T-helper 17 cell (primary cell): ENCODE results near the gene CDKN2A. TPM values are rescaled to one million over a fixed set of nuclear protein-coding genes. Genes with fewer than 3 reads are reported as not detected.
A peak's percentile ranks its signal among the peaks of the same experiment; 100 is the strongest.

Experiments used
- ATAC-seq: fragments of 150-1000 bp; cut with Tn5 transposase; 2 replicates; pipeline ENCODE4 v1.10.0; 2021; ENCODE audit warnings: mild to moderate bottlenecking, moderate library complexity
- DNase-seq, 3 donors: peaks; one replicate each; pipeline versions ENCODE4 v3.0.0 to v3.0.0-alpha.2; 2020 to 2021
- H3K9me3 ChIP-seq: one replicate; pipeline ENCODE4 v1.7.0; 2013; ENCODE audit warnings: low read length, mild to moderate bottlenecking; ENCODE audit not compliant: control insufficient read depth, poor library complexity, severe bottlenecking
- H3K27ac Mint-ChIP-seq: one replicate; pipeline ENCODE4 v1.8.0; 2022; ENCODE audit warnings: mild to moderate bottlenecking, moderate library complexity, mixed read lengths
- H3K27me3 Mint-ChIP-seq: one replicate; pipeline ENCODE4 v1.8.0; 2022; ENCODE audit warnings: mixed read lengths
- H3K36me3 Mint-ChIP-seq: one replicate; pipeline ENCODE4 v1.8.0; 2022; ENCODE audit warnings: low read depth, mixed read lengths
- H3K4me1 Mint-ChIP-seq: one replicate; pipeline ENCODE4 v1.8.0; 2022; ENCODE audit warnings: mild to moderate bottlenecking, mixed read lengths
- H3K4me3 Mint-ChIP-seq: one replicate; pipeline ENCODE4 v1.8.0; 2022; ENCODE audit warnings: mild to moderate bottlenecking, moderate library complexity, mixed read lengths
- total RNA-seq, 4 donors: library from RNA in 2 of 4; stranded (reverse) in 2 of 4; gene quantifications; one replicate each; pipeline ENCODE4 v1.2.3 and lab custom pipeline; 2022 to 2026

CDKN2A gene
- total RNA-seq, 2 donors from 2014 or later = 4.9 to 5.7 TPM

GRCh38 chr9:21984101-21984500 is 10.1 kb downstream of the CDKN2A start:
- ATAC-seq (no peak), DNase-seq (no peak)
- H3K9me3 ChIP-seq = no peaks in the 10 kb centered on the region
- H3K36me3 Mint-ChIP-seq = no peaks in the 10 kb centered on the region
- H3K27me3 Mint-ChIP-seq = peaks cover 59% of the 10 kb centered on the region
- no peak overlapping the region for H3K27ac Mint-ChIP-seq
- peaks cover 6% of the 10 kb centered on the region for H3K4me1 Mint-ChIP-seq
- H3K4me3 Mint-ChIP-seq = no peak overlapping the region

DNA sequence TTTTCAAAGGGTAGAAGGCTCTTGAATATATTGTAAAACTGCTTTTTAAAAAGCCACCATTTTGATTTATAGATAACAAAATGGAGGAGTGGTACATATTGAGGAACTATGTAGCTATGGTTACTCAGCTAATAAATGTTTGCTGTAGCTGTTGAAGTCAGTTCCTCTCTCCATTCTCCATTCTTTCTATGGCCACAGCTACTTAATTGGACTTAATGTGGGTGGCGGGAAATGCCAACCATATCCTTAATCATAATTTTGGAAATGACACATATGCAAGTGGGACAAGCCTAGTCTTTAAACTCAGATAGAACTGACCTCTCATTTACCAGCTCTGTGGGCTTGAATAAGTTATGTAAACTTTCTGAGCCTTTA is 10.6 kb downstream of the CDKN2A start:
- DNase-seq (no peak), ATAC-seq (no peak)
- H3K4me1 Mint-ChIP-seq = peaks cover 6% of the 10 kb centered on the region
- H3K27ac Mint-ChIP-seq = no peak overlapping the region
- no peaks in the 10 kb centered on the region for H3K9me3 ChIP-seq
- peaks cover 61% of the 10 kb centered on the region for H3K27me3 Mint-ChIP-seq
- no peak overlapping the region for H3K4me3 Mint-ChIP-seq
- H3K36me3 Mint-ChIP-seq = no peaks in the 10 kb centered on the region

DNA sequence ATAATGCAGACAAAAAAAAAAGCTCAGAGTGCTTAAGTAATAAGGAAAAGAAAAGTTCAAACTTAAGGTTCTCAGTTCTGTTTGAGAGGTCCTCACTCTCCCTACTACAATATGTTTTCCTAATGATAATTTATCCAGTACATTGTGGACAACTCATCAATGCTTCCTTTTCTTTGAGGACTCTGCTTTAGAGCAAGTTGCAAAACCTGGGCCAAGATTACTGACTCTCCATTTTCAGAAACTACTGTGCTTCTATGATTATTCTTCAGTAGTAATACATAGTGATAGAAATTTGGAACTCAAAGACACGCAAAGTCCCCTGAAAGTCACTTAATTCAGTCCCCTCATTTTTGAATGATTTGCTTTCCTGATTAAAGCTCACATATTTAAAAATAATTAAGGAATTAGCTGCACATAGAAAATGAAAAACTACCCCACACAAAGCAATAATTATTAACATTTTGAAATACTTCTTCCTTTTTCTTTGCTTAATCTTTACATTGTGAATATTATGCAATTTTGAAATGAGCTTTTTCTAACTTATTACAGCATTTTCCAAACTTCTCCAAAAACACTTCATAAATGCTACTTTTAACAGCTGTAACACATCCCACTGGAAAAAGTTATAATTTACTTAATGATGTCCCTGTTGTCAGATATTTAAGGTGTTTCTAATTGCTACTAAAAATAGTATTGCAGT is 11.2 kb downstream of the CDKN2A start:
- DNase-seq = no peak
- Mint-ChIP-seq H3K36me3 (no peaks in the 10 kb centered on the region), H3K4me3 (no peak overlapping the region), H3K27ac (no peak overlapping the region), H3K4me1 (peaks cover 6% of the 10 kb centered on the region), H3K27me3 (peaks cover 63% of the 10 kb centered on the region)
- no peaks in the 10 kb centered on the region for H3K9me3 ChIP-seq
- no peak for ATAC-seq

- ATAC-seq (no peak), DNase-seq (no peak)
- peaks cover 5% of the 10 kb centered on the region for H3K4me1 Mint-ChIP-seq
- no peak overlapping the region for H3K4me3 Mint-ChIP-seq
- H3K27me3 Mint-ChIP-seq = peaks cover 64% of the 10 kb centered on the region
- no peaks in the 10 kb centered on the region for H3K9me3 ChIP-seq
- H3K36me3 Mint-ChIP-seq = no peaks in the 10 kb centered on the region
- H3K27ac Mint-ChIP-seq = no peak overlapping the region
These were observed 11.8 kb downstream of the CDKN2A start for GRCh38 chr9:21982391-21982790.

- peaks cover 16% of the 10 kb centered on the region for H3K4me1 Mint-ChIP-seq
These were observed 17.8 kb downstream of the CDKN2A start for GRCh38 chr9:21976334-21976875.

DNA sequence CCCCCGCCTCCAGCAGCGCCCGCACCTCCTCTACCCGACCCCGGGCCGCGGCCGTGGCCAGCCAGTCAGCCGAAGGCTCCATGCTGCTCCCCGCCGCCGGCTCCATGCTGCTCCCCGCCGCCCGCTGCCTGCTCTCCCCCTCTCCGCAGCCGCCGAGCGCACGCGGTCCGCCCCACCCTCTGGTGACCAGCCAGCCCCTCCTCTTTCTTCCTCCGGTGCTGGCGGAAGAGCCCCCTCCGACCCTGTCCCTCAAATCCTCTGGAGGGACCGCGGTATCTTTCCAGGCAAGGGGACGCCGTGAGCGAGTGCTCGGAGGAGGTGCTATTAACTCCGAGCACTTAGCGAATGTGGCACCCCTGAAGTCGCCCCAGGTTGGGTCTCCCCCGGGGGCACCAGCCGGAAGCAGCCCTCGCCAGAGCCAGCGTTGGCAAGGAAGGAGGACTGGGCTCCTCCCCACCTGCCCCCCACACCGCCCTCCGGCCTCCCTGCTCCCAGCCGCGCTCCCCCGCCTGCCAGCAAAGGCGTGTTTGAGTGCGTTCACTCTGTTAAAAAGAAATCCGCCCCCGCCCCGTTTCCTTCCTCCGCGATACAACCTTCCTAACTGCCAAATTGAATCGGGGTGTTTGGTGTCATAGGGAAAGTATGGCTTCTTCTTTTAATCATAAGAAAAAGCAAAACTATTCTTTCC is 19.3 kb downstream of the CDKN2A start:
- ATAC-seq = peak; percentile 69
- peaks cover 4% of the 10 kb centered on the region for H3K36me3 Mint-ChIP-seq
- DNase-seq = no peak
- peak overlapping the region; percentile 89 for H3K27ac Mint-ChIP-seq
- peaks cover 20% of the 10 kb centered on the region for H3K4me1 Mint-ChIP-seq
- H3K27me3 Mint-ChIP-seq = peaks cover 87% of the 10 kb centered on the region
- peak overlapping the region; percentile 90 for H3K4me3 Mint-ChIP-seq
- peaks cover 16% of the 10 kb centered on the region for H3K9me3 ChIP-seq

More at GRCh38 chr9:21976334-21976875, 17.8 kb downstream of the CDKN2A start:
- peak overlapping the region; percentile 45 for H3K4me3 Mint-ChIP-seq
- no peak for ATAC-seq
- no peak for DNase-seq
- H3K9me3 ChIP-seq = peaks cover 10% of the 10 kb centered on the region
- peak overlapping the region; percentile 74 for H3K27ac Mint-ChIP-seq
- peaks cover 2% of the 10 kb centered on the region for H3K36me3 Mint-ChIP-seq
- peaks cover 81% of the 10 kb centered on the region for H3K27me3 Mint-ChIP-seq

DNA sequence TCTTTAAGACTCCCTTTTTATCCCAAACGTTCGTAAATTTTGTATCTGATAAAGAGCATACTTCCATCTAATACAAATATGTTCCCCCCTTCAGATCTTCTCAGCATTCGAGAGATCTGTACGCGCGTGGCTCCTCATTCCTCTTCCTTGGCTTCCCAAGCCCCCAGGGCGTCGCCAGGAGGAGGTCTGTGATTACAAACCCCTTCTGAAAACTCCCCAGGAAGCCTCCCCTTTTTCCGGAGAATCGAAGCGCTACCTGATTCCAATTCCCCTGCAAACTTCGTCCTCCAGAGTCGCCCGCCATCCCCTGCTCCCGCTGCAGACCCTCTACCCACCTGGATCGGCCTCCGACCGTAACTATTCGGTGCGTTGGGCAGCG is 19.9 kb downstream of the CDKN2A start:
- H3K9me3 ChIP-seq = peaks cover 19% of the 10 kb centered on the region
- peaks cover 4% of the 10 kb centered on the region for H3K36me3 Mint-ChIP-seq
- H3K27ac Mint-ChIP-seq = peak overlapping the region; percentile 89
- DNase-seq = no peak
- peaks cover 20% of the 10 kb centered on the region for H3K4me1 Mint-ChIP-seq
- no peak for ATAC-seq
- H3K4me3 Mint-ChIP-seq = peak overlapping the region; percentile 90
- peaks cover 84% of the 10 kb centered on the region for H3K27me3 Mint-ChIP-seq

- ATAC-seq = no peak
- no peak for DNase-seq
- Mint-ChIP-seq H3K27ac (no peak overlapping the region), H3K36me3 (peaks cover 7% of the 10 kb centered on the region), H3K27me3 (peaks cover 81% of the 10 kb centered on the region), H3K4me3 (no peak overlapping the region), H3K4me1 (peaks cover 25% of the 10 kb centered on the region)
- peaks cover 37% of the 10 kb centered on the region for H3K9me3 ChIP-seq
These were observed 21.8 kb downstream of the CDKN2A start for GRCh38 chr9:21972361-21972760.

DNA sequence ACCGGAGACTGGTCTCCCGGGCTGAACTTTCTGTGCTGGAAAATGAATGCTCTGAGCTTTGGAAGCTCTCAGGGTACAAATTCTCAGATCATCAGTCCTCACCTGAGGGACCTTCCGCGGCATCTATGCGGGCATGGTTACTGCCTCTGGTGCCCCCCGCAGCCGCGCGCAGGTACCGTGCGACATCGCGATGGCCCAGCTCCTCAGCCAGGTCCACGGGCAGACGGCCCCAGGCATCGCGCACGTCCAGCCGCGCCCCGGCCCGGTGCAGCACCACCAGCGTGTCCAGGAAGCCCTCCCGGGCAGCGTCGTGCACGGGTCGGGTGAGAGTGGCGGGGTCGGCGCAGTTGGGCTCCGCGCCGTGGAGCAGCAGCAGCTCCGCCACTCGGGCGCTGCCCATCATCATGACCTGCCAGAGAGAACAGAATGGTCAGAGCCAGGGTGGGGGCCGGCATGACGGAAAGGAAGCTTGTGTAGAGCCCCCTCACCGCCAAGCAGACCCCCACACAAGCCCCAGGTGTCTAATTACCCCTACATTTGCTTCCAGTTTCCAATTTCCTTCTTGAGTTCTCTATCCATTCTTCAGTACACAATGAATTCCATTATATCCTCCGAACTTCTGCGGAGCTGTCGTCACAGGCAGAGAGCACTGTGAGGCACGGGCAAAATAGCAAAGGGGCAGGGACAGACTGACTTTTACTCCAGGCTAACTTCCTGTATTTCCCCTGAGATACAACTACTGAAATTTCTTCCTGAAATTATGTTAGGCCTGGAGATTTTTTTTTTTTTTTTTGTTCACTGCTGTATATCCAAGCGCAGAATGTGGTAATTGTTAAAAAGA is 23.2 kb downstream of the CDKN2A start:
- Mint-ChIP-seq H3K36me3 (peaks cover 10% of the 10 kb centered on the region), H3K27me3 (peaks cover 83% of the 10 kb centered on the region), H3K27ac (peak overlapping the region; percentile 32), H3K4me3 (peak overlapping the region; percentile 3), H3K4me1 (peaks cover 26% of the 10 kb centered on the region)
- no peak for ATAC-seq
- H3K9me3 ChIP-seq = peaks cover 42% of the 10 kb centered on the region
- DNase-seq = no peak

DNA sequence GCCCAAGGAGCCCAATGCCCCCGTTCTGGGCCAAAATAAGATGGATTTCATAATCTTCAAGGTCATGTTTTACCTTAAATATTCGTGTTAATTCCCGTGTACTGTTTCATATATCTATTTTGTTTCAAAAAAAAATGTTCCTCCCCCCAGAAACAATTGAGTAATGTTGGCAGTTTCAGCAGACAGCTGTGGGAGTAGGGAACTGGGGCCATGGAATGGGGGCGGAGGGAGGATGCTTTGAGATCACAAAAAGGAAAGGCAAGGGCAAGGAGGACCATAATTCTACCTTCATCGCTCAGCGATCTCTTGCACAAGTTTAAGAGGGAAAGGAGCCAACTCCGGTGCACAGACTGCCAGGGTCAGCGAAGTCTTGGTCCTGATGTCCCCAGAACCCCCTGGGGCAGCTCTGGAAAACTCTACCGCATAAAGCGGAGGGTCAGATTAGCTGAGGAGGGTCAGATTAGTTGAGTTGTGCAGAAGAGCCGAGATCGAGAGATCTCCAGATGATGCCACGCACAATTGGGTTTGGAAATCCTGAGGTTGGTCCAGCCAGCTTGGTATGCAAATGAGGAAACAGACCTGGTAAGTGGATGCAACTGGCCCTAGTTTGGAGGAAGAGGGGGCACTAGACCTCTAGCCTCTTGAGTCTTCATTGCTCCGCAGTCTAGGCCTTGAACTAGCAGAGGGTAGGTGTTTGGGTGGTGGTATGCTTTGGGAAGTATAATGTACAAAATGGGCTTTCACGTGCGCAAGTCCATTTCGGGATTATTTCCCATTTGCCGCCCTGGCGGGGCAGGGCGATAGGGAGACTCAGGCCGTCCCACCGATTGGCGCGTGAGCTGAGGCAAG is 24.0 kb downstream of the CDKN2A start:
- Mint-ChIP-seq H3K27me3 (peaks cover 83% of the 10 kb centered on the region), H3K4me3 (no peak overlapping the region)
- peaks cover 42% of the 10 kb centered on the region for H3K9me3 ChIP-seq

GRCh38 chr9:21969011-21969940 is 24.9 kb downstream of the CDKN2A start:
- H3K27me3 Mint-ChIP-seq = peaks cover 83% of the 10 kb centered on the region
- H3K27ac Mint-ChIP-seq = peak overlapping the region; percentile 79
- peaks cover 11% of the 10 kb centered on the region for H3K36me3 Mint-ChIP-seq

More for the DNA sequence above, 24.0 kb downstream of the CDKN2A start:
- no peak for DNase-seq
- no peak for ATAC-seq
- peaks cover 30% of the 10 kb centered on the region for H3K4me1 Mint-ChIP-seq
- peaks cover 13% of the 10 kb centered on the region for H3K36me3 Mint-ChIP-seq
- peak overlapping the region; percentile 32 for H3K27ac Mint-ChIP-seq

More at GRCh38 chr9:21969011-21969940, 24.9 kb downstream of the CDKN2A start:
- peaks cover 23% of the 10 kb centered on the region for H3K4me1 Mint-ChIP-seq
- peaks cover 44% of the 10 kb centered on the region for H3K9me3 ChIP-seq
- peak overlapping the region; percentile 46 for H3K4me3 Mint-ChIP-seq
- DNase-seq (no peak), ATAC-seq (no peak)
